ENCODE measurements around the gene CCDC30. TPM values are rescaled to one million over a fixed set of nuclear protein-coding genes. Genes with fewer than 3 reads are reported as not detected.

Gene CCDC30
- polyA plus RNA-seq, 2 donors, result 0.35 to 0.88 TPM

- WGBS, 2 donors, result 76 to 82% methylated on average over 1 of the region's 1 CpG
Measured at GRCh38 chr1:42541104-42541503, 78.0 kb downstream of the CCDC30 start.

GRCh38 chr1:42551180-42551579, 88.1 kb downstream of the CCDC30 start:
- Histone ChIP-seq H3K27ac (ENCODE audit: low read depth in 2 of 2, low read length in 1 of 2) (no peak overlapping the region), H3K36me3 (ENCODE audit: control insufficient read depth in 2 of 2, insufficient read depth in 2 of 2, low read length in 1 of 2) (no peaks in the 10 kb centered on the region), H3K27me3 (ENCODE audit: control insufficient read depth in 1 of 2, insufficient read depth in 2 of 2, low read length in 2 of 2) (no peaks in the 10 kb centered on the region), H3K4me3 (ENCODE audit: low read depth in 1 of 2, low read length in 2 of 2) (no peak overlapping the region), H3K9me3 (ENCODE audit: control insufficient read depth in 2 of 2, insufficient read depth in 1 of 2, low read depth in 1 of 2, low read length in 1 of 2) (no peaks in the 10 kb centered on the region), H3K4me1 (ENCODE audit: control insufficient read depth in 2 of 2, insufficient read depth in 2 of 2, low read length in 1 of 2) (no peaks in the 10 kb centered on the region)
- 85 to 86% methylated on average over 3 of the region's 3 CpGs for WGBS, 2 donors

More at GRCh38 chr1:42541104-42541503, 78.0 kb downstream of the CCDC30 start:
- no peaks in the 10 kb centered on the region for H3K27me3 ChIP-seq (ENCODE audit: control insufficient read depth in 1 of 2, insufficient read depth in 2 of 2, low read length in 2 of 2)
- H3K4me3 ChIP-seq (ENCODE audit: low read depth in 1 of 2, low read length in 2 of 2), result no peak overlapping the region
- no peaks in the 10 kb centered on the region for H3K36me3 ChIP-seq (ENCODE audit: control insufficient read depth in 2 of 2, insufficient read depth in 2 of 2, low read length in 1 of 2)
- no peak overlapping the region for H3K27ac ChIP-seq (ENCODE audit: low read depth in 2 of 2, low read length in 1 of 2)
- no peaks in the 10 kb centered on the region for H3K9me3 ChIP-seq (ENCODE audit: control insufficient read depth in 2 of 2, insufficient read depth in 1 of 2, low read depth in 1 of 2, low read length in 1 of 2)
- H3K4me1 ChIP-seq (ENCODE audit: control insufficient read depth in 2 of 2, insufficient read depth in 2 of 2, low read length in 1 of 2), result no peaks in the 10 kb centered on the region

GRCh38 chr1:42551590-42551989, 88.5 kb downstream of the CCDC30 start:
- no peak overlapping the region for H3K27ac ChIP-seq (ENCODE audit: low read depth in 2 of 2, low read length in 1 of 2)
- H3K27me3 ChIP-seq (ENCODE audit: control insufficient read depth in 1 of 2, insufficient read depth in 2 of 2, low read length in 2 of 2), result no peaks in the 10 kb centered on the region
- WGBS, 2 donors, result 71 to 84% methylated on average over 3 of the region's 3 CpGs
- no peak overlapping the region for H3K4me3 ChIP-seq (ENCODE audit: low read depth in 1 of 2, low read length in 2 of 2)
- H3K36me3 ChIP-seq (ENCODE audit: control insufficient read depth in 2 of 2, insufficient read depth in 2 of 2, low read length in 1 of 2), result no peaks in the 10 kb centered on the region
- no peaks in the 10 kb centered on the region for H3K4me1 ChIP-seq (ENCODE audit: control insufficient read depth in 2 of 2, insufficient read depth in 2 of 2, low read length in 1 of 2)
- H3K9me3 ChIP-seq (ENCODE audit: control insufficient read depth in 2 of 2, insufficient read depth in 1 of 2, low read depth in 1 of 2, low read length in 1 of 2), result no peaks in the 10 kb centered on the region

- 89 to 91% methylated on average over 4 of the region's 4 CpGs for WGBS, 2 donors
- H3K9me3 ChIP-seq (ENCODE audit: control insufficient read depth in 2 of 2, insufficient read depth in 1 of 2, low read depth in 1 of 2, low read length in 1 of 2), result no peaks in the 10 kb centered on the region
- H3K36me3 ChIP-seq (ENCODE audit: control insufficient read depth in 2 of 2, insufficient read depth in 2 of 2, low read length in 1 of 2), result no peaks in the 10 kb centered on the region
- no peaks in the 10 kb centered on the region for H3K27me3 ChIP-seq (ENCODE audit: control insufficient read depth in 1 of 2, insufficient read depth in 2 of 2, low read length in 2 of 2)
- no peak overlapping the region for H3K27ac ChIP-seq (ENCODE audit: low read depth in 2 of 2, low read length in 1 of 2)
- no peak overlapping the region for H3K4me3 ChIP-seq (ENCODE audit: low read depth in 1 of 2, low read length in 2 of 2)
- H3K4me1 ChIP-seq (ENCODE audit: control insufficient read depth in 2 of 2, insufficient read depth in 2 of 2, low read length in 1 of 2), result no peaks in the 10 kb centered on the region
Measured at GRCh38 chr1:42552636-42553035, 89.5 kb downstream of the CCDC30 start.

- Histone ChIP-seq H3K4me3 (ENCODE audit: low read depth in 1 of 2, low read length in 2 of 2) (no peak overlapping the region), H3K9me3 (ENCODE audit: control insufficient read depth in 2 of 2, insufficient read depth in 1 of 2, low read depth in 1 of 2, low read length in 1 of 2) (no peaks in the 10 kb centered on the region), H3K4me1 (ENCODE audit: control insufficient read depth in 2 of 2, insufficient read depth in 2 of 2, low read length in 1 of 2) (no peaks in the 10 kb centered on the region), H3K27ac (ENCODE audit: low read depth in 2 of 2, low read length in 1 of 2) (no peak overlapping the region), H3K27me3 (ENCODE audit: control insufficient read depth in 1 of 2, insufficient read depth in 2 of 2, low read length in 2 of 2) (no peaks in the 10 kb centered on the region), H3K36me3 (ENCODE audit: control insufficient read depth in 2 of 2, insufficient read depth in 2 of 2, low read length in 1 of 2) (no peaks in the 10 kb centered on the region)
- WGBS, 2 donors, result 97 to 100% methylated on average over 1 of the region's 1 CpG
Measured at GRCh38 chr1:42557230-42557851, 94.3 kb downstream of the CCDC30 start.

GRCh38 chr1:42567038-42567437, 104.0 kb downstream of the CCDC30 start:
- no peaks in the 10 kb centered on the region for H3K36me3 ChIP-seq (ENCODE audit: control insufficient read depth in 2 of 2, insufficient read depth in 2 of 2, low read length in 1 of 2)
- no peak overlapping the region for H3K27ac ChIP-seq (ENCODE audit: low read depth in 2 of 2, low read length in 1 of 2)
- H3K9me3 ChIP-seq (ENCODE audit: control insufficient read depth in 2 of 2, insufficient read depth in 1 of 2, low read depth in 1 of 2, low read length in 1 of 2), result no peaks in the 10 kb centered on the region
- no peaks in the 10 kb centered on the region for H3K27me3 ChIP-seq (ENCODE audit: control insufficient read depth in 1 of 2, insufficient read depth in 2 of 2, low read length in 2 of 2)
- no peak overlapping the region for H3K4me3 ChIP-seq (ENCODE audit: low read depth in 1 of 2, low read length in 2 of 2)
- H3K4me1 ChIP-seq (ENCODE audit: control insufficient read depth in 2 of 2, insufficient read depth in 2 of 2, low read length in 1 of 2), result no peaks in the 10 kb centered on the region

- Histone ChIP-seq H3K4me1 (ENCODE audit: control insufficient read depth in 2 of 2, insufficient read depth in 2 of 2, low read length in 1 of 2) (no peaks in the 10 kb centered on the region), H3K4me3 (ENCODE audit: low read depth in 1 of 2, low read length in 2 of 2) (no peak overlapping the region), H3K27ac (ENCODE audit: low read depth in 2 of 2, low read length in 1 of 2) (no peak overlapping the region), H3K9me3 (ENCODE audit: control insufficient read depth in 2 of 2, insufficient read depth in 1 of 2, low read depth in 1 of 2, low read length in 1 of 2) (no peaks in the 10 kb centered on the region), H3K27me3 (ENCODE audit: control insufficient read depth in 1 of 2, insufficient read depth in 2 of 2, low read length in 2 of 2) (no peaks in the 10 kb centered on the region), H3K36me3 (ENCODE audit: control insufficient read depth in 2 of 2, insufficient read depth in 2 of 2, low read length in 1 of 2) (no peaks in the 10 kb centered on the region)
- 37 to 44% methylated on average over 1 of the region's 1 CpG for WGBS, 2 donors
Measured at GRCh38 chr1:42576935-42577334, 113.8 kb downstream of the CCDC30 start.

GRCh38 chr1:42586016-42586415, 122.9 kb downstream of the CCDC30 start:
- Histone ChIP-seq H3K4me3 (ENCODE audit: low read depth in 1 of 2, low read length in 2 of 2) (no peak overlapping the region), H3K9me3 (ENCODE audit: control insufficient read depth in 2 of 2, insufficient read depth in 1 of 2, low read depth in 1 of 2, low read length in 1 of 2) (no peaks in the 10 kb centered on the region), H3K36me3 (ENCODE audit: control insufficient read depth in 2 of 2, insufficient read depth in 2 of 2, low read length in 1 of 2) (no peaks in the 10 kb centered on the region), H3K27ac (ENCODE audit: low read depth in 2 of 2, low read length in 1 of 2) (no peak overlapping the region), H3K27me3 (ENCODE audit: control insufficient read depth in 1 of 2, insufficient read depth in 2 of 2, low read length in 2 of 2) (no peaks in the 10 kb centered on the region), H3K4me1 (ENCODE audit: control insufficient read depth in 2 of 2, insufficient read depth in 2 of 2, low read length in 1 of 2) (no peaks in the 10 kb centered on the region)
- 86 to 93% methylated on average over 3 of the region's 3 CpGs for WGBS, 2 donors

- no peaks in the 10 kb centered on the region for H3K36me3 ChIP-seq (ENCODE audit: control insufficient read depth in 2 of 2, insufficient read depth in 2 of 2, low read length in 1 of 2)
- H3K4me3 ChIP-seq (ENCODE audit: low read depth in 1 of 2, low read length in 2 of 2), result no peak overlapping the region
- no peaks in the 10 kb centered on the region for H3K9me3 ChIP-seq (ENCODE audit: control insufficient read depth in 2 of 2, insufficient read depth in 1 of 2, low read depth in 1 of 2, low read length in 1 of 2)
- no peaks in the 10 kb centered on the region for H3K4me1 ChIP-seq (ENCODE audit: control insufficient read depth in 2 of 2, insufficient read depth in 2 of 2, low read length in 1 of 2)
- H3K27me3 ChIP-seq (ENCODE audit: control insufficient read depth in 1 of 2, insufficient read depth in 2 of 2, low read length in 2 of 2), result no peaks in the 10 kb centered on the region
- no peak overlapping the region for H3K27ac ChIP-seq (ENCODE audit: low read depth in 2 of 2, low read length in 1 of 2)
- WGBS, 2 donors, result 97% methylated on average over 2 of the region's 2 CpGs
Measured at GRCh38 chr1:42587753-42588152, 124.7 kb downstream of the CCDC30 start.

- Histone ChIP-seq H3K27ac (ENCODE audit: low read depth in 2 of 2, low read length in 1 of 2) (no peak overlapping the region), H3K4me3 (ENCODE audit: low read depth in 1 of 2, low read length in 2 of 2) (no peak overlapping the region), H3K4me1 (ENCODE audit: control insufficient read depth in 2 of 2, insufficient read depth in 2 of 2, low read length in 1 of 2) (no peaks in the 10 kb centered on the region), H3K36me3 (ENCODE audit: control insufficient read depth in 2 of 2, insufficient read depth in 2 of 2, low read length in 1 of 2) (no peaks in the 10 kb centered on the region), H3K9me3 (ENCODE audit: control insufficient read depth in 2 of 2, insufficient read depth in 1 of 2, low read depth in 1 of 2, low read length in 1 of 2) (no peaks in the 10 kb centered on the region), H3K27me3 (ENCODE audit: control insufficient read depth in 1 of 2, insufficient read depth in 2 of 2, low read length in 2 of 2) (no peaks in the 10 kb centered on the region)
- 92 to 93% methylated on average over 3 of the region's 3 CpGs for WGBS, 2 donors
Measured at GRCh38 chr1:42592811-42593210, 129.7 kb downstream of the CCDC30 start.
